Tibial nerve (tissue), 4 donors: ENCODE data around the gene ATP11A. TPM values are rescaled to one million over a fixed set of nuclear protein-coding genes. Genes with fewer than 3 reads are reported as not detected.

Experiments used
- DNase-seq, 2 donors: peaks; one replicate each; pipeline ENCODE4 v3.0.0-alpha.2; 2019; ENCODE audit warnings: low spot score in 2 of 2
- H3K27ac ChIP-seq, 4 donors: fragments of 200-600 bp; sonication (generic) in 3 of 4; one replicate each; pipeline ENCODE4 v1.5.1; 2017 to 2019; ENCODE audit warnings: mild to moderate bottlenecking in 1 of 4
- H3K27me3 ChIP-seq, 2 donors: fragments of 200-600 bp; sonication (generic) in 1 of 2; one replicate each; pipeline versions ENCODE4 v1.5.1 to v1.6.0; 2017 to 2019
- H3K36me3 ChIP-seq, 3 donors: fragments of 200-600 bp; sonication (generic); one replicate each; pipeline ENCODE4 v1.5.1; 2018 to 2019
- H3K4me1 ChIP-seq, 4 donors: fragments of 200-600 bp; sonication (generic) in 3 of 4; one replicate each; pipeline ENCODE4 v1.5.1; 2017 to 2019
- H3K4me3 ChIP-seq, 4 donors: fragments of 200-600 bp; sonication (generic) in 3 of 4; one replicate each; pipeline ENCODE4 v1.5.1; 2017 to 2019; ENCODE audit warnings: mild to moderate bottlenecking in 1 of 4, moderate library complexity in 1 of 4
- H3K9me3 ChIP-seq, 4 donors: fragments of 200-600 bp; sonication (generic) in 3 of 4; one replicate each; pipeline ENCODE4 v1.5.1; 2017 to 2019
- EP300 ChIP-seq, 2 donors: sonication (generic); formaldehyde crosslinking; IDR thresholded peaks; one replicate each; pipeline ENCODE4 v1.6.1; 2017; ENCODE audit warnings: antibody characterized with exemption in 2 of 2, mild to moderate bottlenecking in 1 of 2
- POLR2A ChIP-seq, 2 donors: fragments of 450-650 bp; IDR thresholded peaks; one replicate each; pipeline ENCODE4 v1.6.1; 2017; ENCODE audit warnings: antibody characterized with exemption in 2 of 2, mild to moderate bottlenecking in 2 of 2, moderate library complexity in 2 of 2
- WGBS, 2 donors: methylation state at CpG; one replicate each; pipeline ENCODE4 v1.1.5; 2018; 5-methylcytosine and 5-hydroxymethylcytosine counted together
- total RNA-seq, 4 donors: library from RNA; depleted of rRNA; stranded (reverse); fragments of >200 nt; gene quantifications; one replicate each; pipeline ENCODE4 v1.1.0, GENCODE V29; 2016
- TF ChIP-seq, protein P1 (sequence below), 5 experiments: fragments of 200-600 bp in 3 of 5; fragments of 450-650 bp in 2 of 5; sonication (generic) in 3 of 5; IDR thresholded peaks; one replicate each; pipeline ENCODE4 v1.5.1; 2016 to 2019; ENCODE audit warnings: antibody characterized with exemption in 5 of 5, mild to moderate bottlenecking in 3 of 5, moderate library complexity in 2 of 5

The ATP11A gene
- total RNA-seq, 4 donors from 2014 or later: 24.7 to 61.5 (median 35.0) TPM

DNA sequence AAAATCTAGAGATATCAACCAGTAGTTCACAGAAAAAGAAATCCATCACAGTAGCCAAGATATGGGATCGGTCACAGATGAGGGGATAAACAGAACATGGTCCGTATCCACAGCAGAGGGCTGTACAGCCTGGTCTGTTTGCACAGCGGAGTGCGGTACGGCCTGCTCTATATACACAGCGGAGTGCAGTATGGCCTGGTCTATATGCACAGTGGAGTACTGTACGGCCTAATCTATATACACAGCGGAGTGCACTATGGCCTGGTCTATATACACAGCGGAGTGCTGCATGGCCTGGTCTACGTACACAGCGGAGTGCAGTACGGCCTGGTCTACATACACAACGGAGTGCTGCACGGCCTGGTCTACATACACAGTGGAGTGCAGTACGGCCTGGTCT is 236.2 kb downstream of the ATP11A start:
- Histone ChIP-seq H3K36me3 (no peaks in the 10 kb centered on the region), H3K4me1 (peaks cover 0 to 11% (median 4%) of the 10 kb centered on the region in 4 donors), H3K27me3 (peaks cover 0 to 30% of the 10 kb centered on the region in 2 donors), H3K4me3 (no peak overlapping the region), H3K27ac (no peak overlapping the region), H3K9me3 (peaks cover 0 to 26% (median 0%) of the 10 kb centered on the region in 4 donors)
- 93 to 94% methylated on average over 15 of the region's 15 CpGs for WGBS, 2 donors
- no peak for DNase-seq
- TF ChIP-seq, protein P1, sequence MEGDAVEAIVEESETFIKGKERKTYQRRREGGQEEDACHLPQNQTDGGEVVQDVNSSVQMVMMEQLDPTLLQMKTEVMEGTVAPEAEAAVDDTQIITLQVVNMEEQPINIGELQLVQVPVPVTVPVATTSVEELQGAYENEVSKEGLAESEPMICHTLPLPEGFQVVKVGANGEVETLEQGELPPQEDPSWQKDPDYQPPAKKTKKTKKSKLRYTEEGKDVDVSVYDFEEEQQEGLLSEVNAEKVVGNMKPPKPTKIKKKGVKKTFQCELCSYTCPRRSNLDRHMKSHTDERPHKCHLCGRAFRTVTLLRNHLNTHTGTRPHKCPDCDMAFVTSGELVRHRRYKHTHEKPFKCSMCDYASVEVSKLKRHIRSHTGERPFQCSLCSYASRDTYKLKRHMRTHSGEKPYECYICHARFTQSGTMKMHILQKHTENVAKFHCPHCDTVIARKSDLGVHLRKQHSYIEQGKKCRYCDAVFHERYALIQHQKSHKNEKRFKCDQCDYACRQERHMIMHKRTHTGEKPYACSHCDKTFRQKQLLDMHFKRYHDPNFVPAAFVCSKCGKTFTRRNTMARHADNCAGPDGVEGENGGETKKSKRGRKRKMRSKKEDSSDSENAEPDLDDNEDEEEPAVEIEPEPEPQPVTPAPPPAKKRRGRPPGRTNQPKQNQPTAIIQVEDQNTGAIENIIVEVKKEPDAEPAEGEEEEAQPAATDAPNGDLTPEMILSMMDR (IDR thresholded peaks at IDR 0.05): no peak
- no peak for TF ChIP-seq POLR2A (IDR thresholded peaks at IDR 0.05)
- no peak for TF ChIP-seq EP300 (IDR thresholded peaks at IDR 0.05)

DNA sequence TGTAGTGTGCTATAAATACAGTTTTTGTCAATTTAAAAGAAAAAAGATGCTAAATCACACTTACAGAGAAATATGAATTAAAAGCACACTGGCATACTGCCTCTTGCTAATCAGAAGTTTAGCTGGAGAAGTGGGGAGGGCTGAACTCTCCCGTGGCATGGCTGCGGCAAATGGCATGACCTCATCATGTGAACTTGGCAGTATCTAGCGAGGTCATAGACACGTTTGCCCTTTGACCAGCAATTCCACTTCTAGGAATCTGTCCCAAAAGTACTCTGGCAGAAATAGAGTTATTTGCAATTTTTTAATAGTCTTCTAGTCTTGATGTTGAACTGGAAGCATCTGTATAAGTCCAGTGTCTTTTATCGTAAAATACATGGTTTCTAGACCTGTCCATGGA is 237.2 kb downstream of the ATP11A start:
- H3K9me3 ChIP-seq: peaks cover 0 to 26% (median 0%) of the 10 kb centered on the region in 4 donors
- no peak for DNase-seq
- 49 to 52% methylated on average over 5 of the region's 5 CpGs for WGBS, 2 donors
- peaks cover 0 to 11% (median 4%) of the 10 kb centered on the region in 4 donors for H3K4me1 ChIP-seq
- no peak overlapping the region for H3K4me3 ChIP-seq
- no peak for TF ChIP-seq POLR2A (IDR thresholded peaks at IDR 0.05)
- TF ChIP-seq, protein P1 (IDR thresholded peaks at IDR 0.05): no peak
- TF ChIP-seq EP300 (IDR thresholded peaks at IDR 0.05): no peak
- peaks cover 0 to 33% of the 10 kb centered on the region in 2 donors for H3K27me3 ChIP-seq
- H3K27ac ChIP-seq: no peak overlapping the region
- H3K36me3 ChIP-seq: no peaks in the 10 kb centered on the region

DNA sequence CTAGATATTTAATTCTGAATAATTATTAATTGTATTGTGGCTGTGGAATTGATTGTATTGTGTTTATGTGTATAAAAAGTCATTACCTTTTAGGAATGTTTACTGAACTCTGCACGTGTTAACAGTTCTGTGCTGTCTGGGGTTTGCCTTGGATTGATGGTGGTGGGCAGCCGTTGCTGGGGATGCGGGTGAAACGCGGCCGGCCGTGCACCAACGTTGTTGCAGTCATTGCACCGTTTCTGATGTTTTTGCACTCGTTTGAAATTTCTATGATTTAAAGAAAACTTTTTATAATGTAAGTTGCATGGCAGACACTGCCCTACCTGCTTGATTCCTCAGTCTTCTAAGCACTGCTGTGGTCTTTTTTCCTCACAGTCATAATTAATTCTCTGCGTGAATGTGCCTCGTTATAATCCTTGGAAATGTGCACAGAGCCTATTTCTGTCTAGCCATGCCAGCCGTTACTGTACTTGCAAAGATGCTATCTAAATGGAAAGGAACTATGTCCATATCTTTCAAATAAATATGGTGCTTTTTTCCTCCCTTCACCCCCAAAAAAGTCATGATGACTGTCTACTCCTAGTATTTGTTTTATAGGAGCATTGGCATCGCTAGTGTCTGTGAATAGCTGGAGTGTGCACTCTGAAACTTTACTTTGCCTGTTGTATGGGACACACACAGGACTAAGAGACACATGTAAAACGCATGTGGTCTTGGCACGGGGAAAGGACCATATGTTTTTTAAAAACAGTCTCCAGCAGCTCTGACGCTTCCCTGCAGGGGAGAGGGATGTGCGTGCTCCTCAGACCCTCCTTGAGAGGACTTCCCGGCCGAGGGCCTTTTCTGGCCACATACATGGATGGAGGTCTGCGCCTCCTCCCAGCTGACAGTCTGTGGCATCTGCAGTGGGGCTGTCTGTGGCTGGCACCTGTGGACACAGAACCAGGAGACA is 238.5 kb downstream of the ATP11A start:
- WGBS, 2 donors: 73 to 83% methylated on average over 18 to 21 of the region's 21 CpGs
- H3K4me1 ChIP-seq: peaks cover 0 to 11% (median 4%) of the 10 kb centered on the region in 4 donors
- TF ChIP-seq EP300 (IDR thresholded peaks at IDR 0.05): no peak
- TF ChIP-seq POLR2A (IDR thresholded peaks at IDR 0.05): no peak
- TF ChIP-seq, protein P1 (IDR thresholded peaks at IDR 0.05): no peak
- DNase-seq: no peak
- no peak overlapping the region for H3K4me3 ChIP-seq
- H3K36me3 ChIP-seq: no peaks in the 10 kb centered on the region
- peaks cover 0 to 33% of the 10 kb centered on the region in 2 donors for H3K27me3 ChIP-seq
- H3K9me3 ChIP-seq: peaks cover 0 to 25% (median 0%) of the 10 kb centered on the region in 4 donors
- H3K27ac ChIP-seq: no peak overlapping the region

DNA sequence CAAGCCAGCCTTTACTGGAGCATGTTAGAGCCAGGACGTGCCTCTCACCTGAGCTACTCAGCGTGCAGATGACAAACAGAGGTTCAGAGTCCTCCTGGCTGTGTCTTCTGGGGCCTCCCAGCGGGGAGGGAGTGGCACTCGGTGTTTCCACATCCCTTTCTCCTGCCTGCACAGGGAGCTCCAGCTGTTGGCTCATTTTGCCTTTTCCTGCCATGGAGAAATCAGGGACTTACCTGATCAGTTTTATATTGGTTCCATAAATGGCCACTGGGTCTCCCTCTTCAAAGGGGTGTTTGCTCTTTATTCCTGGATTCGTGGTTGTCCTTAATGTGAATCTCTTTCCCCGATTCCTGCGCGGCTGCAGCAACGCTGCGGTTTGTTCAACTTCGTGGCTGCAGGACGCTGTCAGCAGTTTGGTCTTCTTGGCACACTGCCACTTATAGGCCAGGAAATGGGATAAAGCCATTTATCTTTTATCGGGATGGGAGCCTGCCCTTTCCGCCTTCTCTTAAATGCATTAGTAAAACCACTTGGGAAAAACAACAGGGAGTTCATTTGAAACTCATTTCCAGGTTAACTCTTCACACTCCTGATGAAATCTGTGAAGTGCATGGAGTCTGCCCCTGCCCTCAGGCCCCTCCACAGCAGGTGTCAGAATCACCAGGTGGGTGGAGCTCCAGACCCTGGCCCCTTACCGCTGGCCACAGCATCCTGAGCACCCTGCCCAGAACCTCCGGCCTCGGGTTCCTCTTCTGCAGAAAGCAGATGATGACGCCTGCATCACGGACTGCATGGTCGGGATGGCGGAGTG is 239.3 kb downstream of the ATP11A start:
- peaks cover 0 to 11% (median 4%) of the 10 kb centered on the region in 4 donors for H3K4me1 ChIP-seq
- no peak overlapping the region for H3K4me3 ChIP-seq
- WGBS, 2 donors: 17 to 20% methylated on average over 20 to 21 of the region's 21 CpGs
- no peaks in the 10 kb centered on the region for H3K36me3 ChIP-seq
- no peak for DNase-seq
- TF ChIP-seq, protein P1 (IDR thresholded peaks at IDR 0.05): no peak
- TF ChIP-seq EP300 (IDR thresholded peaks at IDR 0.05) (no peak), POLR2A (IDR thresholded peaks at IDR 0.05) (no peak)
- H3K27me3 ChIP-seq: peaks cover 0 to 33% of the 10 kb centered on the region in 2 donors
- no peak overlapping the region for H3K27ac ChIP-seq
- peaks cover 0 to 17% (median 0%) of the 10 kb centered on the region in 4 donors for H3K9me3 ChIP-seq
